ENCODE data around the gene HERC3. TPM values are rescaled to one million over a fixed set of nuclear protein-coding genes. Genes with fewer than 3 reads are reported as not detected.
A peak's percentile ranks its signal among the peaks of the same experiment; 100 is the strongest.

Gene HERC3
- total RNA-seq, 1 donor from 2014 or later, result 17.6 TPM

GRCh38 chr4:88659055-88659889 lies 67.0 kb downstream of the HERC3 start:
- peak; percentile 47 for DNase-seq (ENCODE audit: low read depth, low spot score)

- no peak for DNase-seq (ENCODE audit: low read depth, low spot score)
Measured at GRCh38 chr4:88659890-88660208, 67.6 kb downstream of the HERC3 start.

- DNase-seq (ENCODE audit: low read depth, low spot score), result no peak
Measured at GRCh38 chr4:88660446-88661294, 68.4 kb downstream of the HERC3 start.

DNA sequence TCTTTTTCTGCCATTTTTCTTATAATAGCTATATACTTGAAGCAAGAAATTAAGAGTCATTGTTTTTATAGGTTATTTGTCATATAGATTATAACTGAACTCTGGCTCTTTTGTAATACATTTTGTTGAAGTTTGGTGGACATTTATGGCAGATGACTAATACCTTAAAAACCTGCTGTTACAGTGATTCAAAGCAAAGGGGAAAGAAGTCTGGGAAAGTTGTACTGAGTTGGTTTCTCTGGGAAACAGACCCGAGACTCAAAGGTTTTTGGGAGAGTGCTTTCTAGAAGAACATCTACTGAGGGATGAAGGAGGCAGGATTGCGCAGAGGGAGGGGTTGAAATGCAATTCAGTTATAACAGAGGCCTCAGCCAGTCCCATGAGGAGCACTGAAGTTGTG lies 69.5 kb downstream of the HERC3 start:
- DNase-seq (ENCODE audit: low read depth, low spot score), result no peak

- no peak for DNase-seq (ENCODE audit: low read depth, low spot score)
Measured at GRCh38 chr4:88672987-88673386, 80.7 kb downstream of the HERC3 start.

DNA sequence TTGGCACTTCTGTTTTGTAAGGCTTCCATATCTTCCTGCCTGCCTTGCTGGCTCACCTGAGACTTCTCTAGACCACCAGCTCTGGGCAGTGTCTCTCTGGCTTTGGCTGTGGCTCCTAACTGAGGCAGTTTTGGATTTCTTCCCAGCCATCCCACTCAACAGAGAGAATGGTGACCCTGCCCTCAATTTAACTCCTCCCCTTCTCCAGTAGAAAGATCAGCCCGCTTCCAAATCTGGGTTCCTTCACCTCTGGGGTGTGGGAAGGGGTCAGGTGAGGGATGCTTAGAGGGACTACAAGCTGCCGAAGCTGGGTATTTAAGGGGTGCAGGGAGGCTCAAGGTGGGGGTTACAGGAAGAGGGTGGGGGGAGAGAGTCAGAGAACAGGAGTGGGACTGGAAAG lies 81.6 kb downstream of the HERC3 start:
- DNase-seq (ENCODE audit: low read depth, low spot score), result no peak

DNA sequence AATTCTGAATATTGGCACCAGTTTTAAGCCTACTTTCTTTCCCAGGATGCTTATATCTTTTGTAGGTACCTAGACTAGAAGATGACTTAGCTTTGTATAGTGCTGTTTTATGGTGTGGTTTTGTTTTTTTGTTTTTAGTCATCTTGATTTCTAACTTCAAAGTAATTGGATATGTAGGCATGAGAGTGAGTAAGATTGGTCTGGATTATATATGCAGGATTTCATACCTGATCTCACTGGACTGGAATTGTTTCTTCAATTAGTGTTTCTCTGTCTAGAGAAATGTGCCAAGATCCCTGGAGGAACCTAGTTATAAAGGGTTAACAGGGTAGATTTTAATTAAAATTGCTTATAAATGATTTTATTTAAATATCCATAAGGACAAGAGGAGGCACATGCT lies 82.3 kb downstream of the HERC3 start:
- DNase-seq (ENCODE audit: low read depth, low spot score), result no peak

DNA sequence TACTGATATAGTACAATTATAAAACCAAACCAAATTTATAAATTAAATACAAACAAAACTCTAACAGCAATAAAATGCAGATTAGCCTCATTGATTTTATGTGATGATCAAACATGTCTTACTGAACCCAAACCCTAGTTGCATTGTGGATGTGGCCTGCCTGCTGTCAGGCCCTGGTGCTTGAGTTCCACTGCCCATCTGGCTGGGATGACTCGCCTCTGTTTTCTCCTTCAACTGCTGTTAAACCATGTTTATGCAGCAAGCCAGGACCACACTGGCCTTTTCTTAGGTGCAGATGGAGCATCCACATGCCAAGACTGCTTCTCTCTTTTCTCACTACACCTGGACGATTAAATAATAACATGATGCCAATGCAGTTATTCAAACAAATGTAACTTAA lies 82.7 kb downstream of the HERC3 start:
- DNase-seq (ENCODE audit: low read depth, low spot score), result no peak

DNA sequence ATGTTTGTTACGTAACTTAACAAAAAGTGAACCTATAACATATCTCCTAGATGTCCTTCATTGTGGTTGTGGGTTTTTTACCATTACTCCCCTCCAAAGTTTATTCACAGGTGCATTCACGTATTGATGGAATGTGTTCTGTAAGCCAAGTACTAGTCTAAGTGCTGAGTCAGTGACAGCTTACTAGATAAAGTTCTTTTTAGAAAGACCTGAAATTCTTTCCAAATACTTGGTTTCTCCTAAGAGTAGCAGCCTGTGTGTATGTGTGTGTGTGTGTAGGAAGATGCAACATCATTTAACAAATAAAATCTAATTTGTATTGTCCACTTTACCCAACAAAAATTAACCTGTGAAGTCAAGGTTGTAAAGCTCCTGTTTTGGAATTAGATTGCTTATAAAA lies 83.3 kb downstream of the HERC3 start:
- DNase-seq (ENCODE audit: low read depth, low spot score), result no peak

DNA sequence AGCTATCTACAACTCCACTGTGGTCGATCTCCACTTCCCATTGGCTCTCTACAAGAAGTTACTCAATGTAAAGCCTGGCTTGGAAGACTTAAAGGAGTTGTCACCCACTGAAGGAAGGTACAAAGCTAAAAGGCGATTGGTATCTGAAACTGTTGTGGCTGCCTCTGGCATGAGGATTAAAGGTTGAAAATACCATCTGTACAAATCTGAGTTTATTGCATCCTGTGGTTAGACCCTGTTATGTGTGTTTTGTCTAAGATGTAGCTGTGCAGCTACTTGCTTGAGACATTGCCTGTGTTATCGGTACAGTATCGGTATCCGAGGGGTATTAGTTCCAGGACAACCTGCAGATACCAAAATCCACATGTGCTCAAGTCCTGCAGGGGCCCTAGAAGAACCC lies 88.9 kb downstream of the HERC3 start:
- DNase-seq (ENCODE audit: low read depth, low spot score), result no peak

- DNase-seq (ENCODE audit: low read depth, low spot score), result no peak
Measured at GRCh38 chr4:88690355-88690754, 98.1 kb downstream of the HERC3 start.

DNA sequence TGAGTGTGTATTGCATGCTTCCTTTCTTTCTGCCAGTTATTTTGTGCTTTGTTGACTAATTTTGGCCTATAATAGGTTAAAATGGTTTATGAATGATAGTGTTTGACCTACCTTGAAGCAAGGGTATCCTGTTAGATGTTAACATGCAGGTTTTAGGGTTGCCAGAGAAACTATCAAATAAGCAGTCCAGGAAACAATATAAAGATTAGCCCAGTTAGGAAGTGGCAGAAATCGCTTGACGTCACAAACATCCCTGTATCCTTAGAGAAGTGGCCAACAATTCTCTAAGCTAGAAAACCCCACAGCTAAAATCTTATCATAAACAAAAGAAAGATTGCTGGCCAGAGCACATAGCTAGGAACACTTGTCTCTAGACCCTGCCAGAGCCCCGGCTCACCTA lies 101.5 kb downstream of the HERC3 start:
- DNase-seq (ENCODE audit: low read depth, low spot score), result no peak

DNA sequence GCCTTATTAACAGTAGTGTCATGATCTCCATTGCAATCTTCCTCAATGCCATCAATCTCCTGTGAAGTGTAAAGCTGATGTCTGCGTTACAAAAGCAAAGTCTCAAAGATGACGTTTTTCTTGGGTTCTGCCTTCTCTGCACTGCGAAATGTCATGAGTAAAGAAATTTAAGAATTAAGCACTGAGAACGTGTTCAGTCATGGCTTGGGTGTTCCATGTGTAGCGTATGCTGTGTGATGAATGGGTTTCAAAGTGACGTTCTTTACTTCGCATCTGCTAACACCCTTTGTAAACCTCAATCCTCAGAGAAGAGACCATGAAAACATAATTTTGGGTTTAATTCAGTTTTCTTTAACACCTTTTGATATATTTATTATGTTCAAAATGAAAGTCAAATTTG lies 104.3 kb downstream of the HERC3 start:
- DNase-seq (ENCODE audit: low read depth, low spot score), result no peak

DNA sequence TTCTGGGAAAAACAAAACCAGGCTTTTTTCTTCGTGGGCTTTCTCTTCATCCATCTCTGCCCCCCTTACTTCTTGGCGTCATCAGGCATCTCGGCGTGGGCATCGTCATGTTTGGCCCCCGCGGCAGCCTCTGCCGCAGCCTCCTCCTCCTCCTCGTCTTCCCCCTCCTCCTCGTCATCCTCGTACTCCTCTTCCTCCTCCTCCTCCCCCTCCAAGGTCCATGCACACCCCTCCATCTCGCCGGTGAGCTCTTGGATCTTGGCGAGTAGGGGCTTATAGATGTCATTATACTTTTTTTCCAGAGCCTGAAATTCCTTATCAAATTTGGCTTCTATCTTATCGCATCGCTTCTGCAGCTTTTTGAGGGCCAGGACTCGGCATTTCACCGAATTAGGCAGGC lies 104.9 kb downstream of the HERC3 start:
- no peak for DNase-seq (ENCODE audit: low read depth, low spot score)

DNA sequence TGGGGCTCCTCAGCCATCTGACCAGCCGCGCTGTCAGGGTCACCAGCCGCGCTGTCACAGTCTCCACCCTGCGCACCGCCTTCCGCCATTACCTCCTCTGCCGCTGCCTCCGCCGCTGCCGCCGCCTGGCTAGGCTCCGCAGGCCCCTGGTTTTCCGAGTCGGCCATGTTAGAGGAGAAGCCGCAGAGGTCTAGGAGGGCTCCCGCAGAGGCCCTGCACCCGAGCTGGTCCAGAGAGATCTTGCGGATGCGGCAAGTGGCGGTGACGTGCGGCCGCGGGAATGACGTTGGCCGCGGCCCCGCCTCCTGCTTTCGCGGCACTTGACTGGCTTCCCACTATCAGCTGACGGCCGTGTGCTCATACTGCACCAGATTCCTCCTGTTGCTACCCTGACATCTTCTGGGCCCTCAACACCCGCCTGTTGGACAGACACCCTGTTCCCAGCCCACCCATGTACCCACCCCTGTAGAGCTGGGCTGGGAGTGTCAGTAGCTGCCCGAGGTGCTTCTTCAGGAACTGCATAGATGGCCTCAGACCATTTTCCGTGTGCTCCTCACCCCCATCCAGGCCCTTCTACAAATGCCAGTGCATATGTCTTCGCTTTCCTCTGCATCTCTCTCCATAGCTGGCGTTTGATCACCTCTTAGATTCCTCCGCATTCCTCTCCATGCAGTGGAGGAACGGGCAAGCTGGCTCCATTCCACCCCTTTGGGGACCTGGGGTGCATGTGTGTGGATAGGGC lies 105.5 kb downstream of the HERC3 start, which contains the start of gene NAP1L5:
Gene NAP1L5, minus strand, starts transcription at position 242 of the 742 bp plus-strand sequence. Its CDS starts 75 bp downstream, at position 167.
- no peak for DNase-seq (ENCODE audit: low read depth, low spot score)

DNA sequence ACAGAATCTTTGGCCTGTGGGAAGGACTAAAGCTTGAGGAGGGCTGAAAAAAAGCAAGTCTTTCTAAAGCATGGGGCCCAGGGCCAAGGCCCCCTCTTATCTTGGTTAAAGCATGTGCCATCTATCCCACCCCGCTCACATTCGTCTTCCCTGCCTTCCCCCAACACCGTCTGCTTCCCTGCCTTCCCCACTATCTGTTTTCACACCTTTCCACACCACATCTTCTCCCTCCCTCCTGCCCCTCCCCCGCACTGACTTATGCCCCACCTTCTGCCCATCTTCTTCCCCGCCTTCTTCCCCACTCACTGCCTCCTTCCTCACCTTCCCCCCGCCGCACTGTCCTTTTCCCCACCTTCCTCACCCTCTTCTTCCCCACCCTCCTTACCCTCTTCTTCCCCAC lies 106.2 kb downstream of the HERC3 start:
- no peak for DNase-seq (ENCODE audit: low read depth, low spot score)

GRCh38 chr4:88702782-88703181 lies 110.5 kb downstream of the HERC3 start:
- DNase-seq (ENCODE audit: low read depth, low spot score), result no peak

- DNase-seq (ENCODE audit: low read depth, low spot score), result no peak
Measured at GRCh38 chr4:88705223-88705622, 112.9 kb downstream of the HERC3 start.

- DNase-seq (ENCODE audit: low read depth, low spot score), result no peak
Measured at GRCh38 chr4:88705805-88706492, 113.7 kb downstream of the HERC3 start.

- DNase-seq (ENCODE audit: low read depth, low spot score), result no peak
Measured at GRCh38 chr4:88706574-88706973, 114.3 kb downstream of the HERC3 start.

DNA sequence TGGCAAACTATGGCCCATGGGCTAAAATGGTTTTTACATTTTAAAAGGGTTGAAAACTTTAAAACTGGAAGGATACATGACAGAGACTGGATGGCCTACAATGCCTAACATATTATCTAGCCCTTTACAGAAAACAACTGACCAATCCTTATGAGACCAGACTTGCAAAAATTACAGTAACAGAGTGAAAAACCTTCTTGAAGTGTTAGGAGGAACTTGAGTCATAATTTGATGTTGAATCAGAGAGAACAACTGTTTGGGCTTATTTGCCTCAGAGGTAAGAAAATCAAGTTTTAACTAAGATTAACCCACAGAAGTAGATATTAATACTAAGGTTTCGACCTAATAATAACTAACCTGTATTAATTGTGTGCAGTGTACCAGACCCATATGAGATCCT lies 117.7 kb downstream of the HERC3 start:
- DNase-seq (ENCODE audit: low read depth, low spot score), result no peak

Measured in pulmonary artery endothelial cell (primary cell).